Smooth muscle cell (in vitro differentiated cells): ENCODE results near the gene TMEM178B. TPM values are rescaled to one million over a fixed set of nuclear protein-coding genes. Genes with fewer than 3 reads are reported as not detected.

Experiments used
- DNase-seq: peaks from one replicate; lab custom pipeline; 2025; ENCODE audit not compliant: unreplicated experiment; lab: John Stamatoyannopoulos, UW
- H2AFZ ChIP-seq: fragments of 200-600 bp; sonication (generic); 2 replicates; pipeline ENCODE4 v1.6.0; 2016; ENCODE audit warnings: antibody characterized with exemption, low read depth, mild to moderate bottlenecking
- H3F3A ChIP-seq: fragments of 200-600 bp; sonication (generic); 2 replicates; pipeline ENCODE4 v1.6.0; 2017; ENCODE audit warnings: antibody characterized with exemption, low read depth
- H3K27ac ChIP-seq: fragments of 200-600 bp; sonication (generic); 2 replicates; pipeline ENCODE4 v1.5.1; 2016; ENCODE audit warnings: low read depth, mild to moderate bottlenecking
- H3K27me3 ChIP-seq: fragments of 200-600 bp; sonication (generic); 2 replicates; pipeline ENCODE4 v1.6.1; 2016; ENCODE audit warnings: low read depth, mild to moderate bottlenecking
- H3K36me3 ChIP-seq: fragments of 200-600 bp; sonication (generic); 2 replicates; pipeline ENCODE4 v1.5.1; 2016; ENCODE audit warnings: low read depth
- H3K4me1 ChIP-seq: fragments of 200-600 bp; sonication (generic); 2 replicates; pipeline ENCODE4 v1.5.1; 2016; ENCODE audit warnings: low read depth
- H3K4me2 ChIP-seq: fragments of 200-600 bp; sonication (generic); 2 replicates; pipeline ENCODE4 v1.6.0; 2016; ENCODE audit warnings: mild to moderate bottlenecking
- H3K4me3 ChIP-seq: fragments of 200-600 bp; sonication (generic); 2 replicates; pipeline ENCODE4 v1.5.1; 2016; ENCODE audit warnings: mild to moderate bottlenecking
- H3K79me2 ChIP-seq: fragments of 200-600 bp; sonication (generic); 2 replicates; pipeline ENCODE4 v1.6.0; 2016; ENCODE audit warnings: low read depth, mild to moderate bottlenecking
- H3K9ac ChIP-seq: fragments of 200-600 bp; sonication (generic); 2 replicates; pipeline ENCODE4 v1.6.0; 2016; ENCODE audit warnings: low read depth
- H3K9me3 ChIP-seq: fragments of 200-600 bp; sonication (generic); replicated peaks from 2 replicates; pipeline ENCODE4 v1.5.1; 2016; ENCODE audit warnings: low read depth
- H4K20me1 ChIP-seq: fragments of 200-600 bp; sonication (generic); 2 replicates; pipeline ENCODE4 v1.6.0; 2016; ENCODE audit warnings: low read depth
- CTCF ChIP-seq: fragments of 200-600 bp; sonication (generic); IDR thresholded peaks from 2 replicates; pipeline ENCODE4 v1.5.1; 2017; ENCODE audit warnings: borderline replicate concordance, mild to moderate bottlenecking, antibody characterized with exemption; ENCODE audit not compliant: insufficient read depth, poor library complexity, severe bottlenecking
- WGBS: methylation state at CpG from one replicate; pipeline ENCODE4 v1.1.7; 2016; ENCODE audit warnings: low lambda C conversion rate; 5-methylcytosine and 5-hydroxymethylcytosine counted together
- polyA plus RNA-seq: library from polyadenylated mRNA; unstranded; fragments of >200 nt; fragmentation: Nextera tagmentation; extraction: Ambion mirVana; gene quantifications from 2 replicates; pipeline ENCODE4 v1.2.1, GENCODE V29; 2016
- total RNA-seq: library from RNA; depleted of rRNA; stranded (reverse); fragments of >200 nt; gene quantifications from 2 replicates; pipeline ENCODE4 v1.2.3, GENCODE V29; 2014

Gene TMEM178B
- total and polyA plus RNA-seq, 2 experiments from 2014 or later: 0.72 TPM; not detected in 1

DNA sequence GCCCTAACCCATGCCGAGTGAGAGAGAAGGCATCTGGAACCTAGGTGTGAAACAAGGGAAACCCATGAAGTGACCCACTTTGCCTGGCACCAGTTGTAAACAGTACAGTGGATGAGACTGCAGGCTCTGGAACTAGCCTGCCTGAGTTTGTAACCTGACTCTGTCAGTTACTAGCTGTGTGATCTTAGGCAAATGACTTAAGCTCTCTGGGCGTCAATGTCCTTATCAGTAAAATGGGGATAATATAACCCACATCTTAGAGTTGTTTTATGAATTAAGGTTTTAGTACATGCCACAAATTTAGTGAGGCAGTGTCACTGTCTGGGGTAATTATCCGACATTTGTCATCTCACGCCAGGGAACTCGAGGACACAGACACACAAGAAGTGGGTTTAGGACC is 394.5 kb downstream of the TMEM178B start:
- DNase-seq: no peak
- Histone ChIP-seq H3K9ac (no peak overlapping the region), H2AFZ (no peak overlapping the region), H3K4me3 (no peak overlapping the region), H3K9me3 (no peaks in the 10 kb centered on the region), H3K27ac (no peak overlapping the region), H3K27me3 (no peaks in the 10 kb centered on the region), H3K4me2 (no peak overlapping the region), H3F3A (no peaks in the 10 kb centered on the region), H3K79me2 (no peaks in the 10 kb centered on the region), H4K20me1 (no peaks in the 10 kb centered on the region), H3K4me1 (no peaks in the 10 kb centered on the region), H3K36me3 (no peaks in the 10 kb centered on the region)
- 87% methylated on average over 5 of the region's 5 CpGs for WGBS
- no peak for TF ChIP-seq CTCF

DNA sequence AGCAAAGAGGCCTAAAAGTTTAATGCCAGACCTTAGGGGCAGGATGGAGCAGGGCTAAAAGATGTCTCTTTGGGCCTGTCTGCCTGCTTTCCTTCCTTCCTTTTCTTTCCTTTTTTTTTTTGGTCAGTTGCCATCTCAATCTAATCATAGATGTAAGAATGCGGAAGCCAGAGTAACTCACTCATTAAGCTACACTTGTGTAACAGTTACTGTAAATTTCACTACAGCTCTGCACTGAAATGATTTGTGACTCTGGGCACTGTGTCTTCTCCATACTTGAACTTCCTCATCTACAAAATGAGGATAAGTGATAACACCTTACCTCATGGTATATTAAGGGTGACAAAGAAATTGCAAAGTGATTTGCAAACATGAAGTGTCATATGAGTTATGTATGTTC is 401.8 kb downstream of the TMEM178B start:
- Histone ChIP-seq H3K79me2 (no peaks in the 10 kb centered on the region), H3K9me3 (no peaks in the 10 kb centered on the region), H3K27ac (no peak overlapping the region), H3K4me2 (no peak overlapping the region), H3K9ac (no peak overlapping the region), H3K4me3 (no peak overlapping the region), H3K36me3 (no peaks in the 10 kb centered on the region), H4K20me1 (no peaks in the 10 kb centered on the region), H3K4me1 (no peaks in the 10 kb centered on the region), H2AFZ (no peak overlapping the region), H3F3A (no peaks in the 10 kb centered on the region), H3K27me3 (no peaks in the 10 kb centered on the region)
- 64% methylated on average over 1 of the region's 1 CpG for WGBS
- no peak for DNase-seq
- no peak for TF ChIP-seq CTCF

GRCh38 chr7:141477865-141478264 is 404.0 kb downstream of the TMEM178B start:
- no peaks in the 10 kb centered on the region for H3K27me3 ChIP-seq
- H3K4me1 ChIP-seq: no peaks in the 10 kb centered on the region
- no peak for DNase-seq
- H3K9me3 ChIP-seq: no peaks in the 10 kb centered on the region
- 46% methylated on average over 4 of the region's 4 CpGs for WGBS
- H3K36me3 ChIP-seq: no peaks in the 10 kb centered on the region
- H3K9ac ChIP-seq: no peak overlapping the region
- no peak overlapping the region for H3K4me3 ChIP-seq
- H3K27ac ChIP-seq: no peak overlapping the region
- no peaks in the 10 kb centered on the region for H3F3A ChIP-seq
- no peaks in the 10 kb centered on the region for H4K20me1 ChIP-seq
- no peak for TF ChIP-seq CTCF
- H2AFZ ChIP-seq: peak overlapping the region; percentile 16
- no peak overlapping the region for H3K4me2 ChIP-seq
- no peaks in the 10 kb centered on the region for H3K79me2 ChIP-seq

DNA sequence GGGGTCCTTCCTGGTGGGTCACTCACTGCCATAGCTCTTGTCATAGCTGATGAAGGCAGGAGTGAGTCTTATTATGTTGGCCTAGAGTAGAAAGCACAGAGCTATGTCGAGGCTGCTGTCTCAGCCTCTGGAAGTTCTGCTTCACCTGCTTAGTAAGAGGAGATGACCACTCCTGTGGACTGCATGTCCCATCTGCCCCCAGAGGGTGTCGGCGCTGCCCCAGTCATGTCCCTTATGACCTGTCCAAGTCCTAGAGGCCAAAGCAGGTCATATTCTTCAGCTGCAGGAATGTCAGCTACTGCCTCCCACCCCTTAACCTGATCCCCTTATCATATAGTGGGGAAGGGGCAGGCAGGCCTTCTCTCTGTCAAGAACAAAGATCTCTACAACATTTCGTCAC is 405.0 kb downstream of the TMEM178B start:
- Histone ChIP-seq H3K27ac (no peak overlapping the region), H3K79me2 (no peaks in the 10 kb centered on the region), H3K4me2 (no peak overlapping the region), H4K20me1 (no peaks in the 10 kb centered on the region), H3K27me3 (no peaks in the 10 kb centered on the region), H3K9me3 (no peaks in the 10 kb centered on the region), H3K4me1 (no peaks in the 10 kb centered on the region), H2AFZ (no peak overlapping the region), H3K9ac (no peak overlapping the region), H3K4me3 (no peak overlapping the region), H3K36me3 (no peaks in the 10 kb centered on the region), H3F3A (no peaks in the 10 kb centered on the region)
- no peak for TF ChIP-seq CTCF
- WGBS: 98% methylated on average over 4 of the region's 4 CpGs
- no peak for DNase-seq
